Smooth muscle cell of the brain vasculature (primary cell): ENCODE data around the gene FBN1.

Source experiments
- DNase-seq: peaks from one replicate; pipeline ENCODE4 v3.0.0-alpha.2; 2012; ENCODE audit warnings: low read depth, low spot score

FBN1 gene

DNA sequence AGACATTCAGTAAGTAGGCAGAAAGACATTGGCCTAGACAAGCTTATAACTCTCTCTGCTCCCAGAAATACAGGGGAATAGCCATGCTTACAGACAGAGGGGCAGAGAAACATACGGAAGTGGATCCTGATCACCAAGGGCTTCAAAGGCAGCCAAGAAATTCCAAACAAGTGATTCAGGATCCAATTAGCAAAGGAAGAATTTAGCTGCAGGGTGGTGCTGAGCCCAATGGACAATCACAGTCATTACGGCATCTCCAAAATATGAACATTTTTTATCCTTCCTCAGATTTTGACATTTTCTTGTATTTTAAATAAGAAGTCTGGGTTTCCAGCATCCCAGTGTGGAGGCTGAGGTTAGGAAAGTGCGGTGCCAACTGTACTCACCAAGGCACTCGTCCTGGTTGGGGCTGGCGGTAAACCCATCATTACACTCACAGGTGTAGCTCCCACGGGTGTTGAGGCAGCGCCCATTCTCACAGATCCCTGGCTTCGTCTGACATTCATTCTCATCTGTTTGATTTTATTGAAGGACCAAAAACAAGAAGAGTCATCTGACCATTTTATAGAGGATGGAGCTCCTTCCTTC lies 217.5 kb downstream of the FBN1 start:
- no peak for DNase-seq

DNA sequence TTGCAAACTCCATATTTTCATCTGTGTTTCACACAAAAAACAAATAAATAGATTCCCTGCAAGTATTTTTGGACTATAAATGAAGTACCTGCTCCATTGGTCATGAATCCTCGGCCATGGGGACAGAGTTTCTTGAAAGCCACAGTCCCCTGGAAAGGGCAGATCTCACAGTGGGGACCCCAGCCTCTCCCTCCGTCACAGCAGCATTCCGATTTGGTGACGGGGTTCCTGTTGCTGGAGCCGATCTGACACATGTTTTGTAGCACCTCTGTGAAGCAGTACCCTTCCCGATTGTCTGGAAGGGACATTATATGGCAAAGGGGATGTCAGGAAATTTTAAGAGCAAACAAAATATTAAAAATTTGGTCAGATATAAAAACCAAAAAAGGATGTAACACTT lies 218.0 kb downstream of the FBN1 start:
- no peak for DNase-seq

DNA sequence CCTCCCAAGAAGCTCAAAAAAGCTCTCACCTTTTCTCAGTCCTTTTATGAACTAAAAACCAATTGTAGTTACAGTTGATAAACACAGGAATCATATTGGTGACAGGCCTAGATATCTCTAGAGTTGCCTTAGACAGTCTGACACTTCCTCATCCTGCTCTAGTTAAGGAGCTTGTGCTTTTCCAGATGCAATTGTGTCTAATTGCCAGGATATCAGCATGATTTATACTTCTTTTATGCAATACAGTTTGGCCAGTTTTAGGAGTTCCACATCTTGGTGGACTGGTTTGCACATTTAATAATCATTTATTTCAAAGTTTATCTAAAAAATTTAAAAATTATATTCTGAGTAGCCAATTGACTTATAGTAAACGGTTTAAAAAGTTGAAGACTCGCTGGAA lies 218.6 kb downstream of the FBN1 start:
- no peak for DNase-seq

DNA sequence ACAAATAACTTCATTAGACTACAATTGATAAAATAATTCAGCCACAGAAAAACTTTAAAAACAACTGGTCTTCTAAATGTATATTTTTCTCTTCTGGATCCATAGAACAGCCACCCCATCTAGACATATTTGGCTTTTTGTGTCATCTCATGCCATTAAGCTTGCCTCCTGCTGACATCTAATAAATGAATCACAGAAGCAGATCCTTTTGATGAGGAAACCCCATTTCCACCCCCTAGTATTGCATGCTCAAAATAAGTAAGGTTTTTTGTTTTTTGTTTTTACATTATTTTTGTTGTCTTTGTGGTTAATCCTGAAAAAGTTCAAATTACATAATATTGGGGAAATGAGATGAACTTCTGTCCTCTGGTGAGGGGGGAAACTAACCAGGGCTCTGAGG lies 219.5 kb downstream of the FBN1 start:
- no peak for DNase-seq

DNA sequence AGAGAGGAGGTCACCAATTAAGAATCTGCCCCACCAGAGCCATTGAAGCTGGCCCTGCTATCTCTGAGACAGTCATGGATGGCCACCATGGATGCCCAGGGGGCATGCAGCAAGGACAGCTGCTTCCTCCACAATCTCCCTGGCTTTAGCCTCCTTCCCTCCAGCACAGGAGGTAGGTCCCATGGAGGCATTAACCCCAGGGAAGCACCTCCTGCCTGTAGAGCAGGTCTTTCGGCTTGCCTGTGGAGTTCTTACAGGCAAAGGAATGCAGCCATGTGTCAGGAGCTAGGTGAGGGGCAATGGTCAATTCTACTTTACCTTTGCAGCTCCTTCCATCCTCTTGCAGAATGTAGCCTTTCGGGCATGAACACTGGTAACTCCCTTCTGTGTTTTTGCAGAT lies 220.5 kb downstream of the FBN1 start:
- no peak for DNase-seq

DNA sequence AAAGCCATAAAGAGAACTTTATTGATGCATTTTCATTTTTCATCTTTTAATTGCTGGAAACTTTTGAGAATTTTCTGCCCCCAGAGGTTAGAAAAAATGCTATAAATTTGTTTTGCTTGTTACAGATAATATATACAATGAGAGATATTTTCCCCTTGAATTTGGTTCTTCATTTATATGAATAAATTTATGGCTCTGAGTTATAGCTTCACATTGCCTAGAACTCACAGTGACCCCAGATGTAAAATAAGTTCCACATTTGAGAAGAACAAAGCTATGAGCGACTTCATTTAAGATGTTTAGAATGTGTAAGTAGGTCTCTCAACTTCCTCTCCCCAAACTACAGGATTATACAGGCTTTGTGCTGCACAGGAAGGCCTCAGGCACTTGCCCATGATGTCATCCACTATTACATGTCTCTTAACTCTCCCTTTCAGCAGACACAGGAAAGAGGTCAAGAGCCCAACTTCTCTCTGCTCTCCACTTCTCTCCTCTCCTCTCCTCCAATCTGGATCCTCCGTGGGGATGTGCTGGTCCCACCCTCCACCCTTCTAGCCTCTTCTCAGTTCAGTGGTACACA lies 221.5 kb downstream of the FBN1 start:
- DNase-seq, result no peak

DNA sequence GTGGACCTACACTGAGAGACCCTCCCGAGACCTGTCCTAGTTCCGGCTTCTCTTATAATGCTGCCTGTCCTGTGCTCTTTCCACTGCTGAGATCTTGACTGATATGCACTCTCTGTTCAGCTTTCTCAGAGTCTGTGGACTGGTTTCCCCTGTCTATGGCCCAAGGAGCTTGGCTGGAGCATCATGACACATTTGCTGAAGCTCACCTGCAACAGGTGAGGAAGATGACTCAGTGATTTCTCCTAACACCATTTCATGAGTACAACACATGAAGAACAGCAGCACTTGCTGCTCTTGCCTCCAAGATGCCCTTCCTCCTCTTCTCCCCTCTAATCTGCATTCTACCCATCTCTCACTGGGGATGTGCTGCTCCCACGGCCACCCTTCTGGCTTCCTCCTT lies 222.2 kb downstream of the FBN1 start:
- no peak for DNase-seq

DNA sequence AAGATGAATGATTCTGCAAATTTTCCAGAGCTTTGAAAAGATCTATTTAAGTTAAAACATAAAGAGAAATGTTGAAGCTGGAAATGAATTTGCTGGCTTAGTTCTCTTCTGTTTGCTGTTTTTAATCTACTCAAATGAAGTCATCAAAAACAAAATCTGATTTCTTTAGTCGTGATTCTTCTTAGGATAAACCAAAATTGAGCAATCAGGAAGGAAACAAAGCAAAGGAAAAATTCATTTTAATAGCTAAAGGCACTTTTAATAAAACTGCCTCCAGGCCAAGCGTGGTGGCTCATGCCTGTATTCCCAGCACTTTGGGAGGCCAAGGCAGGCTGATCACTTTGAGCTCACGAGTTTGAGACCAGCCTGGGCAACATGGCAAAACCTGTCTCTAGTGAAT lies 223.1 kb downstream of the FBN1 start:
- no peak for DNase-seq

DNA sequence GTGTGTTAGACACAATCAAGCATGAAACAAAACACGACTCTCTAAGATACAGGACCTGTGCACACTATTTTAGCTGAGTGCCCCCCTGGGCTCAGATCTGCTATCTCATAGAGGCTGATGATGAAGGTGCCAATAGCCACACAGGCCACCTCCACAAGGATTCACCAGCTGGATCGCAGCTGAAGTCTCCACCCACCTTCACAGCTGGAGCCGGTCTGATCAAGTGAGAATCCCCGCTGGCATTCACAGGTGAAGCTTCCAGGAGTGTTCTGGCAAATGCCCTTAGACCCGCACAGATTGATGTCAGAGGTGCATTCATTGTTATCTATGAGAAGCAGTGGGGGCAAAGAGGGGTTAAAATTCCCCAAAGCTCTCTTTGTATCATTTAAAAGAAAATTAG lies 224.1 kb downstream of the FBN1 start:
- no peak for DNase-seq

DNA sequence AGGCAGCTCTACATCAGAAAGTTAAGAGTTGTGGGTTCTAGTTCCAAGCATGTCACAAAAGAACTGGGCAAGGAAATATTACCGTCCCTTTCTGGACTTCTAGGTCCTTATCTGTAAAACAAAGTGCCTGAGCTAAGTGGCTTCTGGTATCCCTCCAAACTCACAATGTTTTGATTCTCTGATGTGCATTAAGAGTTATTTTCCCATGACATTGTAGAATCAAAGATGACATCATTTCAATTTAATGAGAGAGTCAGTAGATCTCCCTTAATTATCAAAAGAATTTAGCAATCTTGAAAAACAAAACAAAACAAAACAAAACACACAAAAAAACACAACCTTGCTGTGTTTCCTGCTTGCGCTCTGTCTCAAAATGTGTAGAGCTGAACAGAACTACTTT lies 225.6 kb downstream of the FBN1 start:
- DNase-seq, result no peak

DNA sequence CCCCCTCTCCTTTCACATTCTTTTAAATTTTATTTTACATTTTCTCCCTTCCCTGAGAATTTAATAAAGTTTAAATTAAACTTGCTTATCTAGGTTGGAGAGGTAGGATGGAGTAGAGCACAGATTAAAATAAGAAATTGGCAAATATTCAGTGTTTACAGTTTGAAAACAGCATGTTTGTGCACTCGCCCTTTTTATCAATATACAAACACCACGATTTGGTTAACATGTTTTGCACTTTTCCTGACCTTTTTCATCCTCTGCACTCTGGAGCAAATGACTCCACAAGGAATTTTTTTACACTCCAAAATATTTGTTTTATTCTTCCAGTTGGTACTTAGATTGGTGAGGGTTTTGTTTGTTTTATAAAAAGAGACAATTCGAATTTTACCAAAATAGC lies 227.2 kb downstream of the FBN1 start:
- DNase-seq, result no peak

DNA sequence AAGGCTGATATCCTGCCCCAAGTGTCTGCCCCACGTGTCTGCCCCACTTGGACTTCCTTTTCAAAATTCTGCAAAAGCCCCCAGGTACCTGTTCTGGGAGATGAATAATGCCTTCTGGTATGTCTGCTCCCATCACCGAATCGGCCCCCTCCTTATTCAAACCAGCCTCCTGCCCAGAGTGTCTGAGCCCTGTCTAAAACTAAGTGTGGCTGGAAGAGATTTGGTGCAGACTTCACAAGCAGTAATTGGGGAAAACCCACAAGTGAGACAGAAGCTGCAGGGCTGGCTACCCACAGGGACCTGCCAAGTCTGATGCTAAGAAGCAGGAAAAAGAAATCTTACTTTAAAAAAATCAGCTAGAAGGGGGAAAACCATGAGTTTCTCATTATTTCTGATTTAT lies 229.2 kb downstream of the FBN1 start:
- no peak for DNase-seq

DNA sequence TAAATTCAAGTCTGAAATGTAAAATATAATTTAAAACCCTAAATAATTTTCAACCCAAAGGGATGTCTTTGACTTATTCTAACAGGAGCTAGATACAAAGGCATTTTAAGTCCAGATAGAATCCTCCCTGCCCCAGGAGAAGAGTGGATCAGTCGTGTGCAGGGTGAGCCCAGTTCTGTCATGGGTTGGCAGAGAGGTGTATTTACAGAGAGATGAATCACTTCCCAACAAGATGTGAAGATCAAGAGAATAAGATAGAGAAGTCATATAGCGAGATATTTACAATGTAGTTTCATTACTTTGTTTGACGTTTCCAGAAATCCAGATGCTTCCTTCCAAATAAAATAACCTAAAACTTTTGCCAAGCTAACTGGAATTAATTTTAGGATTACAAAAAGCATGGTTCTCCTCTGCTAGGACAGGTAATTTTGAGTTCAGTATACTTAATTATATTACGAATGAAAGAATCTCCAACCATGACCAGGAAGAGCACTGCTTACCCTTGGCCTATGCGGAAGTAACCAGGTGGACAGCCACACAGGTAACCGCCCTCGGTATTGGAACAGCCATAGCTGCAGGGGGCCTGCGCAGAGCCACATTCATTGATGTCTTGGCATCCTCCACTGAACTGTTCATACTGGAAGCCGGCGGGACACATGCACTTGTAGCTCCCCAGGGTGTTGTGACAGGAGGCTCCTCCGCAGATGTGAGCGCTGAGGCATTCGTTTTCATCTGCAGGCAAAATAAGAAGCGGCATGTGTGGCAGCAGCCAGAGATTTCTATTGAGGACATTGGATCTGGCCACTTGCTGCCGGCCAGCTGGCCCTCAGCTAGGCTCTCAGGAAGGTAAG lies 230.2 kb downstream of the FBN1 start:
- DNase-seq, result no peak

DNA sequence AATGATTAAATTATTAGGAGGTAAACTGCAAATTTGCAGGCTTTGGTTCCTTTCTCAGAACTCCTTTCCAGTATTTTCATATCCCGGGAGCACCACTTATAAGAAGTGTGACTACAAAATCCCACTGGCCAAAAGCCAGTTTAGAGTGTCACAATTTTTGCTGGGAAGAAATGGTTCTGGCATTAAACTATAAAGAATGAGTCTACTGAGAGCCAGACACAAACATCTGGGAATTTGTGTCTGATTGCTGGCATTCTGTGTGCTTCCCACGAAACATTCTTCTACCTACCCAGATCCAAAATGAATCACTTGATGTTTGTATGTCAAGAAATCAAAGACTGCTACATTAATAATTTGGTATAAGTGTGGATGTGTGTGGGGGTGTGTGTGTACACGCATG lies 231.5 kb downstream of the FBN1 start:
- DNase-seq, result no peak

DNA sequence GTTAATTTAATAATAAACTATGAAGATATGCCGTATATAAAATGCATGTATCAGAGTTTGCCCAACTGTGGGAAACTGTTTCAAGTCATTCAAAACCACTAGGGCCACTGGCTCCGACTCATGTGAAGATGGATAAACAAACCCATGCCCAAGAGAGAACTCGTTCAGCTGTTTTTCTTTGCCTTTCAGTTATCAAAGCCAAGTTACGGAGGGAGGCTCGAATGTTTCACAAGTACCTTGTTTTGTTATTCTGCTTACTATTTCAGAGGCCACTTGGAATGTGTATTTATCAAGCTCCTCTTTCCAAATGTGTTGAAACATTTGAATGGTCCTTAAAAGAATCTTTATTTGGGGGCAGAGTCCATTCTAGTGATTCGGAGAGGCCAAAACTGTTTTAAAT lies 232.2 kb downstream of the FBN1 start:
- peak; percentile 67 for DNase-seq

DNA sequence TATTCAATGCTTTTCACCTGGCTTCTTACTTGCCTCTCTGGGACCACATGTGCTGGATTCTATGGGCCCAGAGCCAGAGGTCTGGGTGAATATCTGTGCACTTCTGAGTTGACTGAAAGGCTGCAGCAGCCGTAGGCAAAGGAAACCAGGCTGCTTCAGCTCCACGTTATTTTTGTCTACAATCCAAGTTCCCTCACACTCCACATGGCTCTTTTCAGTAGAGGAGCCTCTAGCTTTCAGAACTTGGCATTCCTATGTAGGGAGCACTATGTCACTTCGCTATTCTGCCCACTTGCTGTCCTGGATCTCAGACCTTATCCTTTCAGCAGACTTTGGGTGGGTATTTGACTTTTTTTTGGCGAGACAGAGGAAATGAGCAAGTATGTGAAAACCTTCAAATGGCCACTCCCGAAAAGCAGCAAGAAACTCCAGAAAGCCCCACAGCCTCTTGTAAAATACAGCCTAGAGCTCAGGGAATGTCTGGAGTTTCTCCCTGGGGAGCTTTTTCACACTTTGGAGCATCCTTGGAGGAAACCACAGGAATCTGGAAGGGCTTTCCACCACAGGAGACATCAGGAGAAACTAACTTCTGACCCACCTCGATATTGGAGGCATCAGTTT lies 233.4 kb downstream of the FBN1 start:
- peak; percentile 45 for DNase-seq

DNA sequence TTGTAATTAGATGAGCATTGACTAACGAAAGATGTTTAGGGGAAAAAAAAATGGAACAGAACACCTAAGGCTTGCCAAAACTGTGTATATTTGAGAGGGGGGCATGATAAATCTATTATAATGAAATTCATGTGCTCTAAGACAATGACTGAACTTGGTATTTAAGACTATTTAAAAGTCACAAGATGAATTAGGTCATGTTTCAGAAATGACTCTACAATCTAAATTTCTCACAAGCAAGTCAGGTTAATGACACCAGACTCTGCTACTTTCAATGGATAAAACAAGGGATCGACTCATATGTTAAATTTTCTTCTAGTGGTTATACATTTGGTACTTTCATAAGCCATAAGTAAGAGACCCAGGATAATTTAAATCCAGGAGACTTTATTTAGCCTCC lies 235.9 kb downstream of the FBN1 start:
- no peak for DNase-seq

DNA sequence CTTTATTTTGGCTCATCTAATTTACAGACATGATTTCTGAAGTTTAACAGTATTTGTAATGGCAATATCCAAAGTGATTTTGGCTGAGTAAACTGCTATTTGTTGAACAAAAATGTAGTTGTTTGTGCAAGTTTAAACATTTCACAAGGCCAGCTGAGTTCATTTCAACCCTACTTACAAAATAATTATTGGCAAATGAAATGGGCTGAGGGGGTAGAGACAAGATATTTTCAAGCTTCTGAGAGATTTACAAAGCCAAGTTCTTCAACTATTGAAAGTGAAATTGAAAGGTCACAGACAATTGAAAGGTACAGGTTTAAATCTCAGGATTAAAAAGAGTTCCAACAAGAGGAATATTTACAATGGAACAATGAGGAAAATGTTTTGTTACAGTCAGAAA lies 237.2 kb downstream of the FBN1 start:
- no peak for DNase-seq

DNA sequence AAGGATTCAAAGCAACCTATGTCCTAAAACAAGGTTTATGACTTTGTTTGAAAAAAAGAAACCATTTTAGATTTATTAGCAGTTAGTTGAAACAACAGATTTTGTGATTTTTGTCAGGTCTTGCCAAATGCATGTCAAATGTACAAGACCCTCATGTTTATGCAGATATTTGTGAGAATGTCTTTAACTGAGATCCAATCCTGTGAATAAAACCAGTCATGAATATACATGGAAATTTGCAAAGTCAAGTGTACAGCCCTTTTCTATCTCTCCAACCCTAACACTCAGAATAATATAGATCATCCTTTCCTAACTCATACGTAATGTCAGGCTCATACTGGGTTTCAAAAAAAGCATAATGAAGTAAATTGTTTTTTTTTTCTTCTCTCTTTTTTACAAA lies 237.9 kb downstream of the FBN1 start:
- no peak for DNase-seq

DNA sequence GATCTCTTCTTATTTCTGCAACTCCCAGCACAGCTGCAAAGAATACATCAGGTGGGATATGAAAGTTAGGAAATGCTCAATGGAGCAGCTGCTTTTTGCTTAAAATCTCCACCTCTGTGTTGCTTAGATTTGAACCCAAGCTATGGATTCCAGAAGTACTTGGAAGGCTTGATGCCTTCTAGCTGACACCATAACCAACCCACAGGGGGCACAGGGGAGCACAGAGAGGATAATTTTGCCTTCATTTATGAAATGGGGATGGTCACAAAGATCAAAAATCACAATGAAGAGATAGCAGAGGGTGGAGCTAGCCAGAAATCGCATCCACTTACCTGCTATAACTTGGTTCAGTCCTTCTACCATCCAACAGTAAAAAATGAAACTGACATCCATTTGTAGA lies 238.6 kb downstream of the FBN1 start:
- DNase-seq, result no peak

DNA sequence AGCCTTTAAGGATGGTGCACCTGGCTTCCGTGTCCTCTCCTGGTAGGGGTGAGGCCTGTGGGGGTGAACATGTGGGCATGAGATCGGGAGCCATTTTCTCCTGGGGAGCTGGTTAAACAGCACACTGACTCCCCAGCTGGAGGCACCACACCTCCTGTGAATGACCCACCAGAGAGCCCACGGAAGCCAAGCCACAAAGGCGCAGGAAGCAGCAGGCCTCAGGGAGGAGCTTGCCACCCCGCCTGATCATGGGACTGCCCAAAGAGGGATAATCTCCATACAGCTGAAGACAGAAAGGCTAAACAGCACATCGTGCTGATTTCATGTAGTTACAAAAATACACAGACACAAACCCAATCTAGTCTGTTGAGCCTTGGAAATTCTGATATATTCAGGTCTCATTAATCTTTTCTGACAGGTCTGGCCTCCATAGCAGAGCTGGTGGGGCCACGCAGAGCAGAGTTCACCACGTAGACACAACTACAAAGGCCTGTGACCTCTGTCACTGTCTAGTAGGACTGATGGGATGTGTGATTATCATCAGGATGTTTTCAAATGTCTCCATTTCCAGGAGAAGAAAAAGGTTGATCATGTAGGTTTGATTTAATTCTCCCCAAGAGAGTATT lies 239.1 kb downstream of the FBN1 start:
- DNase-seq, result no peak

DNA sequence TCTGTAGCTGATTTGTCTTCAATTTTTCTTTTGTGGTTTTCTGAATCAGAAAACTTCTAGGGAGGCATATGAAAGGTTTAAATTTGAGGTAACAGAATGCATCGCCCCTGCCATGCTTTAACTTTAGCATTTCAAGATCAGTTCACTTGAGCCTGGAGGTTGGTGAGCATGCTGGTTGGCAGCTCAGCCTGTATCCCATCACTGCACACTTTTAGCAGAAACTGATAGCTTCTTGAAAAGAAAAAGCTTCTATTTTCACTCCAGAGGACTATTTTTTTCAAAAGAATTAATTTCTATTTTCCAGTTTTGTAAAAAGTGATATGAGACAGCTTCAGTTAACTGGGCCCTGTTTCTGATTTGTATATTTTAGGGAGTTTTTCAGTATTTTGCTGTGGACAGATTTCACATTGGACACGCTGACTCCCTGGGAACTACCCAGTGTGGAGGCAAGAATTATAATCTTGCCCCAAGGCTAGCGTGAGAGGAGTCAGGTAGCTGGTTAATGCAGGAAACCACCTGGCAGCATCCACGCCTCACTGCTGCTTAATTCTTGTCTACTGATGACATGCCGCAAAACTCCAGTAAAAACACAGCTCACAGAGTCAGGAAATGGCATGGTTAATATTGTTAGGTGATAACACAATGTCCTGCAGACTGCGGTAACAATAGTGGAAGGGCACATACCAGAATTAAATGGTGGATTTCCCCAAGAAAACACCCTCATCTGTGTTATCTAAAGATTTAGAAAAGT lies 242.9 kb downstream of the FBN1 start:
- no peak for DNase-seq
